ENCODE measurements around the gene MAPK8IP3.
A peak's percentile ranks its signal among the peaks of the same experiment; 100 is the strongest.

The MAPK8IP3 gene

GRCh38 chr16:1757714-1758461, 51.9 kb downstream of the MAPK8IP3 start:
- no peak overlapping the region for H3K18ac ChIP-seq (ENCODE audit: low read depth in 1 of 2, low read length in 2 of 2)

DNA sequence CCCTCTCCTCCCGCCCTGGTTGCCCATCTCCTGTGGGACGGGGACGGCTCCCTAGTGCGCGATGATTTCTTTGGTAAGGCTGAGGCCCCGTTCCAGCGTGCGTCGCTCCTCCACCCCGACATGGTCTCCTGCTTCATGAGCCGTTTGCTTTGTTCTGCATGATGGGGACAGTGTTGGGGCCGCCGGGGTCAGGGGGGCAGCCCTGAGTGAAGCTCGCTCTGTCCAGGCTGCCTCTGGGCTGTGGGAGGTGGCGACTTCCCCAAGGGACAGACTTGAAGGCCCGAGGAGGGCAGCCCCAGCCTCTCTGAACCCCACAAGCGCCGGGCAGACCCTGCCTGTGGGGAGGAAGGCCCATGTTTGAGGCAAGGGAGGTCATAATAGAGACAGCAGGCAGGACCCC, 52.9 kb downstream of the MAPK8IP3 start:
- 97% methylated on average over 18 of the region's 18 CpGs for WGBS
- no peak overlapping the region for H2BK5ac ChIP-seq (ENCODE audit: low read depth, low read length, poor library complexity, severe bottlenecking)
- H4K91ac ChIP-seq (ENCODE audit: low read length) = peak overlapping the region; percentile 28

More at GRCh38 chr16:1757714-1758461, 51.9 kb downstream of the MAPK8IP3 start:
- Histone ChIP-seq H2AK5ac (ENCODE audit: low read length, severe bottlenecking) (no peak overlapping the region), H3K14ac (ENCODE audit: low read length in 2 of 2) (no peak overlapping the region), H2BK15ac (ENCODE audit: low read depth, poor library complexity, severe bottlenecking) (no peak overlapping the region), H2BK120ac (ENCODE audit: low read depth, low read length) (no peak overlapping the region), H3K23ac (ENCODE audit: low read length in 2 of 2) (no peak overlapping the region), H3K36me3 (ENCODE audit: control insufficient read depth in 1 of 2, insufficient read depth in 2 of 2, low read depth in 1 of 2, low read length in 2 of 2) (peaks cover 71 to 77% of the 10 kb centered on the region in 2 experiments), H2BK12ac (ENCODE audit: low read length in 2 of 2) (no peak overlapping the region), H3K4me3 (ENCODE audit: insufficient read depth in 1 of 2, low read depth in 1 of 2, low read length in 2 of 2) (peak overlapping the region in 1 of 2 experiments; percentile 15), H3K27ac (ENCODE audit: low read length, poor library complexity, severe bottlenecking) (no peak overlapping the region), H3K9ac (ENCODE audit: low read length) (no peak overlapping the region), H3K4ac (ENCODE audit: low read depth in 1 of 2, low read length in 2 of 2) (no peak overlapping the region), H4K91ac (ENCODE audit: low read length) (no peak overlapping the region), H3K27me3 (ENCODE audit: control insufficient read depth in 1 of 2, insufficient read depth in 1 of 2, low read length in 2 of 2) (no peaks in the 10 kb centered on the region), H3K4me1 (ENCODE audit: control insufficient read depth, insufficient read depth, low read depth, low read length) (peaks cover 6% of the 10 kb centered on the region), H3K4me2 (ENCODE audit: low read length, poor library complexity, severe bottlenecking) (no peak overlapping the region), H3K9me3 (ENCODE audit: control insufficient read depth, low read length) (no peaks in the 10 kb centered on the region), H2AFZ (ENCODE audit: low read depth, low read length) (no peak overlapping the region), H3K79me1 (replicated peaks; ENCODE audit: low read length, poor library complexity, severe bottlenecking) (peaks cover 31% of the 10 kb centered on the region), H2BK5ac (ENCODE audit: low read depth, low read length, poor library complexity, severe bottlenecking) (no peak overlapping the region), H4K8ac (ENCODE audit: low read length) (no peak overlapping the region)
- WGBS = 97% methylated on average over 32 of the region's 37 CpGs
- DNase-seq = no peak

DNA sequence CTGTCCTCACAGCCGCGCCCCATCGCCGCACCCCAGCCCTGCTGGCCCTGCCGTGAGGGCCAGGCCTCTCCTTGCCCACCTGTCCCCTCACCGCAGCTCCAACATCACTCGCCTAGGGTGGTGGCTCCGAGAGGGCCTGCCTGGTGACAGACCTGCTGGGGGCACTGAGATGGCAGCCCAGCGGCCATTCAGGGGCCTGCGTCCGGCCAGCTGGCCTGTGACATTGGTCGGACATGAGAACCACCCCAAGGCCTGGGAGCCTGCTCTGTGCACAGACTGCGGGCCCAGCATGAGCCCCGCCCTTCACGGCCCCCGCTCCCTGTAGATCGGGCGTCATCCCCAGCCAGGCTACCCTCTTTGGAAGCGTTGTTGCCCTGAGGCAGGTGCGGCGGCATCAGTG, 53.5 kb downstream of the MAPK8IP3 start:
- Histone ChIP-seq H3K36me3 (ENCODE audit: control insufficient read depth in 1 of 2, insufficient read depth in 2 of 2, low read depth in 1 of 2, low read length in 2 of 2) (peaks cover 76 to 87% of the 10 kb centered on the region in 2 experiments), H2BK15ac (ENCODE audit: low read depth, poor library complexity, severe bottlenecking) (no peak overlapping the region), H3K9me3 (ENCODE audit: control insufficient read depth, low read length) (no peaks in the 10 kb centered on the region), H3K4ac (ENCODE audit: low read depth in 1 of 2, low read length in 2 of 2) (no peak overlapping the region), H2AK5ac (ENCODE audit: low read length, severe bottlenecking) (no peak overlapping the region), H2BK120ac (ENCODE audit: low read depth, low read length) (no peak overlapping the region), H3K9ac (ENCODE audit: low read length) (no peak overlapping the region), H2AFZ (ENCODE audit: low read depth, low read length) (no peak overlapping the region), H3K4me3 (ENCODE audit: insufficient read depth in 1 of 2, low read depth in 1 of 2, low read length in 2 of 2) (no peak overlapping the region), H3K14ac (ENCODE audit: low read length in 2 of 2) (no peak overlapping the region), H4K91ac (ENCODE audit: low read length) (no peak overlapping the region), H3K27me3 (ENCODE audit: control insufficient read depth in 1 of 2, insufficient read depth in 1 of 2, low read length in 2 of 2) (no peaks in the 10 kb centered on the region), H3K4me2 (ENCODE audit: low read length, poor library complexity, severe bottlenecking) (no peak overlapping the region), H4K8ac (ENCODE audit: low read length) (no peak overlapping the region), H3K4me1 (ENCODE audit: control insufficient read depth, insufficient read depth, low read depth, low read length) (peaks cover 16% of the 10 kb centered on the region), H3K79me1 (replicated peaks; ENCODE audit: low read length, poor library complexity, severe bottlenecking) (peaks cover 31% of the 10 kb centered on the region), H2BK5ac (ENCODE audit: low read depth, low read length, poor library complexity, severe bottlenecking) (no peak overlapping the region), H2BK12ac (ENCODE audit: low read length in 2 of 2) (no peak overlapping the region), H3K18ac (ENCODE audit: low read depth in 1 of 2, low read length in 2 of 2) (no peak overlapping the region), H3K23ac (ENCODE audit: low read length in 2 of 2) (no peak overlapping the region), H3K27ac (ENCODE audit: low read length, poor library complexity, severe bottlenecking) (no peak overlapping the region)
- 98% methylated on average over 21 of the region's 21 CpGs for WGBS
- DNase-seq = no peak

More for the DNA sequence above, 52.9 kb downstream of the MAPK8IP3 start:
- H3K23ac ChIP-seq (ENCODE audit: low read length in 2 of 2) = no peak overlapping the region
- H3K4ac ChIP-seq (ENCODE audit: low read depth in 1 of 2, low read length in 2 of 2) = no peak overlapping the region
- no peak overlapping the region for H4K8ac ChIP-seq (ENCODE audit: low read length)
- H2BK120ac ChIP-seq (ENCODE audit: low read depth, low read length) = no peak overlapping the region
- H3K14ac ChIP-seq (ENCODE audit: low read length in 2 of 2) = no peak overlapping the region
- H3K4me3 ChIP-seq (ENCODE audit: insufficient read depth in 1 of 2, low read depth in 1 of 2, low read length in 2 of 2) = no peak overlapping the region
- H3K9me3 ChIP-seq (ENCODE audit: control insufficient read depth, low read length) = no peaks in the 10 kb centered on the region
- no peaks in the 10 kb centered on the region for H3K27me3 ChIP-seq (ENCODE audit: control insufficient read depth in 1 of 2, insufficient read depth in 1 of 2, low read length in 2 of 2)
- H3K79me1 ChIP-seq (replicated peaks; ENCODE audit: low read length, poor library complexity, severe bottlenecking) = peaks cover 34% of the 10 kb centered on the region
- no peak overlapping the region for H3K4me2 ChIP-seq (ENCODE audit: low read length, poor library complexity, severe bottlenecking)
- H2BK15ac ChIP-seq (ENCODE audit: low read depth, poor library complexity, severe bottlenecking) = no peak overlapping the region
- H3K27ac ChIP-seq (ENCODE audit: low read length, poor library complexity, severe bottlenecking) = no peak overlapping the region
- no peak overlapping the region for H2AFZ ChIP-seq (ENCODE audit: low read depth, low read length)
- H3K36me3 ChIP-seq (ENCODE audit: control insufficient read depth in 1 of 2, insufficient read depth in 2 of 2, low read depth in 1 of 2, low read length in 2 of 2) = peaks cover 74 to 84% of the 10 kb centered on the region in 2 experiments
- H2AK5ac ChIP-seq (ENCODE audit: low read length, severe bottlenecking) = no peak overlapping the region
- peaks cover 14% of the 10 kb centered on the region for H3K4me1 ChIP-seq (ENCODE audit: control insufficient read depth, insufficient read depth, low read depth, low read length)
- H3K9ac ChIP-seq (ENCODE audit: low read length) = no peak overlapping the region
- no peak overlapping the region for H2BK12ac ChIP-seq (ENCODE audit: low read length in 2 of 2)
- no peak overlapping the region for H3K18ac ChIP-seq (ENCODE audit: low read depth in 1 of 2, low read length in 2 of 2)
- no peak for DNase-seq

- H3K23ac ChIP-seq (ENCODE audit: low read length in 2 of 2) = no peak overlapping the region
- H2BK12ac ChIP-seq (ENCODE audit: low read length in 2 of 2) = no peak overlapping the region
- no peak overlapping the region for H3K4me2 ChIP-seq (ENCODE audit: low read length, poor library complexity, severe bottlenecking)
- H3K4me3 ChIP-seq (ENCODE audit: insufficient read depth in 1 of 2, low read depth in 1 of 2, low read length in 2 of 2) = no peak overlapping the region
- H4K8ac ChIP-seq (ENCODE audit: low read length) = no peak overlapping the region
- DNase-seq = no peak
- H2BK120ac ChIP-seq (ENCODE audit: low read depth, low read length) = no peak overlapping the region
- no peak overlapping the region for H2BK5ac ChIP-seq (ENCODE audit: low read depth, low read length, poor library complexity, severe bottlenecking)
- no peak overlapping the region for H3K14ac ChIP-seq (ENCODE audit: low read length in 2 of 2)
- H2BK15ac ChIP-seq (ENCODE audit: low read depth, poor library complexity, severe bottlenecking) = no peak overlapping the region
- no peaks in the 10 kb centered on the region for H3K9me3 ChIP-seq (ENCODE audit: control insufficient read depth, low read length)
- H3K36me3 ChIP-seq (ENCODE audit: control insufficient read depth in 1 of 2, insufficient read depth in 2 of 2, low read depth in 1 of 2, low read length in 2 of 2) = peaks cover 78 to 91% of the 10 kb centered on the region in 2 experiments
- no peak overlapping the region for H4K91ac ChIP-seq (ENCODE audit: low read length)
- no peak overlapping the region for H3K9ac ChIP-seq (ENCODE audit: low read length)
- H3K27ac ChIP-seq (ENCODE audit: low read length, poor library complexity, severe bottlenecking) = no peak overlapping the region
- H3K4me1 ChIP-seq (ENCODE audit: control insufficient read depth, insufficient read depth, low read depth, low read length) = peaks cover 16% of the 10 kb centered on the region
- no peak overlapping the region for H2AK5ac ChIP-seq (ENCODE audit: low read length, severe bottlenecking)
- peaks cover 28% of the 10 kb centered on the region for H3K79me1 ChIP-seq (replicated peaks; ENCODE audit: low read length, poor library complexity, severe bottlenecking)
- no peaks in the 10 kb centered on the region for H3K27me3 ChIP-seq (ENCODE audit: control insufficient read depth in 1 of 2, insufficient read depth in 1 of 2, low read length in 2 of 2)
- H2AFZ ChIP-seq (ENCODE audit: low read depth, low read length) = no peak overlapping the region
- no peak overlapping the region for H3K4ac ChIP-seq (ENCODE audit: low read depth in 1 of 2, low read length in 2 of 2)
- no peak overlapping the region for H3K18ac ChIP-seq (ENCODE audit: low read depth in 1 of 2, low read length in 2 of 2)
- WGBS = 94% methylated on average over 15 of the region's 15 CpGs
These were observed 54.9 kb downstream of the MAPK8IP3 start for GRCh38 chr16:1760911-1761310.

All from mesenchymal stem cell (in vitro differentiated cells and primary cell).